Osteoblast (primary cell): ENCODE measurements around the gene RUNX3. TPM values are rescaled to one million over a fixed set of nuclear protein-coding genes. Genes with fewer than 3 reads are reported as not detected.

Experiments
- DNase-seq: peaks from one replicate; pipeline ENCODE4 v3.0.0; 2011; ENCODE audit warnings: low spot score, mixed read lengths; ENCODE audit not compliant: insufficient read length; ENCODE audit errors: missing footprints
- H2AFZ ChIP-seq: 2 replicates; pipeline ENCODE4 v1.6.0; 2011; ENCODE audit warnings: mild to moderate bottlenecking, low read length
- H3K27ac ChIP-seq: 2 replicates; pipeline ENCODE4 v1.5.1; 2011; ENCODE audit warnings: mild to moderate bottlenecking, low read depth, low read length, moderate library complexity
- H3K27me3 ChIP-seq: 2 replicates; pipeline ENCODE4 v1.6.0; 2012; ENCODE audit warnings: mild to moderate bottlenecking, control low read depth, inconsistent platforms, low read length, moderate library complexity; ENCODE audit not compliant: insufficient read depth
- H3K36me3 ChIP-seq: 2 replicates; pipeline ENCODE4 v1.5.1; 2011; ENCODE audit warnings: mild to moderate bottlenecking, low read length, control low read depth, moderate library complexity; ENCODE audit not compliant: insufficient read depth
- H3K4me1 ChIP-seq: 2 replicates; pipeline ENCODE4 v1.5.1; 2011; ENCODE audit warnings: mild to moderate bottlenecking, low read length, control low read depth, moderate library complexity; ENCODE audit not compliant: insufficient read depth
- H3K4me2 ChIP-seq: 2 replicates; pipeline ENCODE4 v1.6.0; 2011; ENCODE audit warnings: mild to moderate bottlenecking, low read length; ENCODE audit not compliant: insufficient read depth
- H3K4me3 ChIP-seq: fragments of 200-600 bp; sonication (generic); 3 replicates; pipeline ENCODE4 v1.5.1; 2012; ENCODE audit warnings: mild to moderate bottlenecking, low read length, inconsistent platforms; ENCODE audit not compliant: insufficient read depth
- H3K79me2 ChIP-seq: 2 replicates; pipeline ENCODE4 v1.6.0; 2012; ENCODE audit warnings: mild to moderate bottlenecking, low read length, control low read depth, inconsistent platforms; ENCODE audit not compliant: insufficient read depth
- H3K9me3 ChIP-seq: 2 replicates; pipeline ENCODE4 v1.5.1; 2011; ENCODE audit warnings: low read depth, low read length, control low read depth
- H4K20me1 ChIP-seq: 2 replicates; pipeline ENCODE4 v1.6.0; 2012; ENCODE audit warnings: mild to moderate bottlenecking, low read length, control low read depth; ENCODE audit not compliant: insufficient read depth
- CTCF ChIP-seq: IDR thresholded peaks from 2 replicates; pipeline ENCODE4 v1.5.1; 2011; ENCODE audit warnings: mild to moderate bottlenecking, low read depth, low read length, moderate library complexity; ENCODE audit errors: extremely low read depth
- total RNA-seq: library from RNA; depleted of rRNA; stranded (reverse); fragments of >200 nt; gene quantifications from 2 replicates; pipeline ENCODE4 v1.2.3, GENCODE V29; 2012

RUNX3 gene
- total RNA-seq, 1 donor, result 3.6 TPM

GRCh38 chr1:24948079-24948827 lies 18.2 kb upstream of the RUNX3 start:
- Histone ChIP-seq H3K79me2 (no peaks in the 10 kb centered on the region), H3K27me3 (no peaks in the 10 kb centered on the region), H3K4me1 (peaks cover 17% of the 10 kb centered on the region), H3K4me3 (no peak overlapping the region), H3K36me3 (no peaks in the 10 kb centered on the region), H4K20me1 (no peaks in the 10 kb centered on the region), H3K27ac (no peak overlapping the region), H2AFZ (no peak overlapping the region), H3K4me2 (no peak overlapping the region), H3K9me3 (no peaks in the 10 kb centered on the region)
- DNase-seq, result no peak
- TF ChIP-seq CTCF, result no peak

GRCh38 chr1:24946861-24947658 lies 17.0 kb upstream of the RUNX3 start:
- Histone ChIP-seq H4K20me1 (no peaks in the 10 kb centered on the region), H3K4me2 (no peak overlapping the region), H3K27ac (no peak overlapping the region), H3K79me2 (no peaks in the 10 kb centered on the region), H3K4me1 (peaks cover 17% of the 10 kb centered on the region), H3K27me3 (no peaks in the 10 kb centered on the region), H2AFZ (no peak overlapping the region), H3K9me3 (no peaks in the 10 kb centered on the region), H3K4me3 (no peak overlapping the region), H3K36me3 (no peaks in the 10 kb centered on the region)
- TF ChIP-seq CTCF, result no peak
- peak; percentile 97 for DNase-seq

GRCh38 chr1:24945354-24946326 lies 15.6 kb upstream of the RUNX3 start:
- H4K20me1 ChIP-seq, result no peaks in the 10 kb centered on the region
- no peak overlapping the region for H3K4me3 ChIP-seq
- H3K4me1 ChIP-seq, result peaks cover 17% of the 10 kb centered on the region
- no peaks in the 10 kb centered on the region for H3K79me2 ChIP-seq
- H3K9me3 ChIP-seq, result no peaks in the 10 kb centered on the region
- no peak overlapping the region for H3K27ac ChIP-seq
- no peak overlapping the region for H2AFZ ChIP-seq
- H3K36me3 ChIP-seq, result no peaks in the 10 kb centered on the region
- no peak for TF ChIP-seq CTCF
- H3K4me2 ChIP-seq, result no peak overlapping the region
- DNase-seq, result no peak
- no peaks in the 10 kb centered on the region for H3K27me3 ChIP-seq
